ENCODE results near the gene MEG3. TPM values are rescaled to one million over a fixed set of nuclear protein-coding genes. Genes with fewer than 3 reads are reported as not detected.

The MEG3 gene
- total and polyA plus RNA-seq, 9 of the 15 experiments (the other 6 are each of a cell fraction or from before 2014, with no cell fraction given) = 0.10 to 5.3 (median 1.0) TPM; not detected in 1

GRCh38 chr14:100841066-100841760 is 15.3 kb downstream of the MEG3 start:
- no peak overlapping the region for H3K4me3 ChIP-seq
- in situ Hi-C loops (cut with MboI) = loop anchor here (10.0 kb wide), 1 partner anchor 176 kb away; no protein-coding TSS in a partner anchor
- H3K27me3 ChIP-seq (ENCODE audit: control insufficient read depth in 2 of 2, insufficient read depth in 2 of 2, low read length in 2 of 2) = no peaks in the 10 kb centered on the region
- CTCF ChIA-PET (ENCODE audit: low intra/inter-chr PET ratio) = no interaction called here
- peaks cover 0 to 35% of the 10 kb centered on the region in 2 experiments; a peak in 3 of 5 replicates for H3K4me1 ChIP-seq (replicated peaks in 1 of 2; ENCODE audit: control insufficient read depth in 2 of 2, insufficient read depth in 2 of 2, low read length in 2 of 2)
- no peak overlapping the region for H3K27ac ChIP-seq (ENCODE audit: extremely low read depth, low read depth, low read length)
- no peaks in the 10 kb centered on the region; the same call in 1 of the 2 replicates for H4K20me1 ChIP-seq (replicated peaks; ENCODE audit: control insufficient read depth, insufficient read depth, low read length)
- ATAC-seq (no peak), FAIRE-seq (no peak), DNase-seq (ENCODE audit: extremely low read depth in 1 of 4, low spot score in 3 of 4) (no peak)
- H3K9me1 ChIP-seq (ENCODE audit: control insufficient read depth, insufficient read depth, low read length) = no peaks in the 10 kb centered on the region
- H3K9me3 ChIP-seq (replicated peaks; ENCODE audit: control insufficient read depth, insufficient read depth, low read depth, low read length) = no peaks in the 10 kb centered on the region
- POLR2A ChIA-PET = interaction anchor here (0.7 kb wide), 1 partner anchor 8 kb away, joined by 3 read pairs; no protein-coding TSS in a partner anchor
- no peak overlapping the region; a peak in 1 of 4 replicates for H3K9ac ChIP-seq (ENCODE audit: insufficient read depth in 1 of 2, low read depth in 2 of 2, low read length in 2 of 2)
- intact Hi-C loops (cut with micrococcal nuclease) = no loop called here
- H3K4me2 ChIP-seq (ENCODE audit: insufficient read depth, low read length) = no peak overlapping the region
- 73% methylated on average over 11 of the region's 21 CpGs for WGBS (ENCODE audit: insufficient coverage, low coverage, missing lambda C conversion rate)
- no TSS peak for BruUV-seq (replicated peaks)
- no peak overlapping the region for H2AFZ ChIP-seq (ENCODE audit: low read depth, low read length)
- no peaks in the 10 kb centered on the region for H3K79me2 ChIP-seq (ENCODE audit: control insufficient read depth, insufficient read depth, low read length)
- H3K36me3 ChIP-seq (ENCODE audit: control insufficient read depth, insufficient read depth, low read length) = no peaks in the 10 kb centered on the region
- TF ChIP-seq SMAD3 (CRISPR knock-in tag; conservative IDR thresholded peaks at IDR 0.05) (no peak), ESRRA (IDR thresholded peaks at IDR 0.05; ENCODE audit: borderline replicate concordance, low read depth) (peak; percentile 49; the same call in 1 of the 2 replicates), CGGBP1 (CRISPR knock-in tag; IDR thresholded peaks at IDR 0.05) (no peak), ZNF449 (CRISPR knock-in tag; IDR thresholded peaks at IDR 0.05) (no peak), KDM1A (IDR thresholded peaks at IDR 0.05) (peak in 1 of 2 experiments; percentile 33; a peak in 1 of 4 replicates), BCOR (IDR thresholded peaks at IDR 0.05) (peak; percentile 68; the same call in 1 of the 2 replicates), CUX1 (CRISPR knock-in tag; IDR thresholded peaks at IDR 0.05) (no peak), RBM25 (IDR thresholded peaks at IDR 0.05; ENCODE audit: low read depth, low read length, severe bottlenecking) (peak; percentile 73), ZNF79 (CRISPR knock-in tag; IDR thresholded peaks at IDR 0.05; ENCODE audit: low read depth) (no peak), STAG1 (CRISPR knock-in tag; IDR thresholded peaks at IDR 0.05; ENCODE audit: borderline replicate concordance) (no peak)
- TF ChIP-seq, protein P1, sequence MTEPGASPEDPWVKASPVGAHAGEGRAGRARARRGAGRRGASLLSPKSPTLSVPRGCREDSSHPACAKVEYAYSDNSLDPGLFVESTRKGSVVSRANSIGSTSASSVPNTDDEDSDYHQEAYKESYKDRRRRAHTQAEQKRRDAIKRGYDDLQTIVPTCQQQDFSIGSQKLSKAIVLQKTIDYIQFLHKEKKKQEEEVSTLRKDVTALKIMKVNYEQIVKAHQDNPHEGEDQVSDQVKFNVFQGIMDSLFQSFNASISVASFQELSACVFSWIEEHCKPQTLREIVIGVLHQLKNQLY (CRISPR knock-in tag; conservative IDR thresholded peaks at IDR 0.05) = no peak
- TF ChIP-seq, protein P2, sequence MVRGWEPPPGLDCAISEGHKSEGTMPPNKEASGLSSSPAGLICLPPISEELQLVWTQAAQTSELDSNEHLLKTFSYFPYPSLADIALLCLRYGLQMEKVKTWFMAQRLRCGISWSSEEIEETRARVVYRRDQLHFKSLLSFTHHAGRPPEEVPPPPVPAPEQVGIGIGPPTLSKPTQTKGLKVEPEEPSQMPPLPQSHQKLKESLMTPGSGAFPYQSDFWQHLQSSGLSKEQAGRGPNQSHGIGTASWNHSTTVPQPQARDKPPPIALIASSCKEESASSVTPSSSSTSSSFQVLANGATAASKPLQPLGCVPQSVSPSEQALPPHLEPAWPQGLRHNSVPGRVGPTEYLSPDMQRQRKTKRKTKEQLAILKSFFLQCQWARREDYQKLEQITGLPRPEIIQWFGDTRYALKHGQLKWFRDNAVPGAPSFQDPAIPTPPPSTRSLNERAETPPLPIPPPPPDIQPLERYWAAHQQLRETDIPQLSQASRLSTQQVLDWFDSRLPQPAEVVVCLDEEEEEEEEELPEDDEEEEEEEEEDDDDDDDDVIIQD (CRISPR knock-in tag; IDR thresholded peaks at IDR 0.05) = no peak

Measured in K562 (cell line).